ENCODE data around the gene ZBTB7A. TPM values are rescaled to one million over a fixed set of nuclear protein-coding genes. Genes with fewer than 3 reads are reported as not detected.

The ZBTB7A gene
- total RNA-seq, 1 donor from 2014 or later, result 15.3 TPM

DNA sequence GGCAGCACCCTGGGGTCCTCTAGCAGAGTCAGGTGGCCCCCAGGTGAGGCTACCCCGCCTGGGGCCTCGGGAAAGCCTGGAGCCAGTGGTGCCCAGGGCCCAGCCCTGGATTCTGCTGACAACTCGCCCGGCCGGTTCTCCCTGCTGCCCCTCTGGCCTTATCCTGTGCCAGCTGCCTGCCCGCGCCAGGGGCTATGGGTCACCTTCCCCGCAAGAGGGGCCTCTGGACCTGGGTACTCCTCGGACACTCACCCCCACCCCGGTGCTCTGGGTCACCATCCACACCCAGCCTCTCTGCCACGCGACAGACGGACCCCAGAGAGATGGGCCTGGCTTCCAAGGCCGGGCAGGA is 24.0 kb downstream of the ZBTB7A start:
- H3K27me3 ChIP-seq (ENCODE audit: control insufficient read depth, insufficient read depth, low read length), result no peaks in the 10 kb centered on the region
- FAIRE-seq (no peak), DNase-seq (ENCODE audit: low read depth) (no peak)
- peaks cover 11% of the 10 kb centered on the region for H3K36me3 ChIP-seq (ENCODE audit: control insufficient read depth, insufficient read depth, low read length)
- TF ChIP-seq, protein P1, sequence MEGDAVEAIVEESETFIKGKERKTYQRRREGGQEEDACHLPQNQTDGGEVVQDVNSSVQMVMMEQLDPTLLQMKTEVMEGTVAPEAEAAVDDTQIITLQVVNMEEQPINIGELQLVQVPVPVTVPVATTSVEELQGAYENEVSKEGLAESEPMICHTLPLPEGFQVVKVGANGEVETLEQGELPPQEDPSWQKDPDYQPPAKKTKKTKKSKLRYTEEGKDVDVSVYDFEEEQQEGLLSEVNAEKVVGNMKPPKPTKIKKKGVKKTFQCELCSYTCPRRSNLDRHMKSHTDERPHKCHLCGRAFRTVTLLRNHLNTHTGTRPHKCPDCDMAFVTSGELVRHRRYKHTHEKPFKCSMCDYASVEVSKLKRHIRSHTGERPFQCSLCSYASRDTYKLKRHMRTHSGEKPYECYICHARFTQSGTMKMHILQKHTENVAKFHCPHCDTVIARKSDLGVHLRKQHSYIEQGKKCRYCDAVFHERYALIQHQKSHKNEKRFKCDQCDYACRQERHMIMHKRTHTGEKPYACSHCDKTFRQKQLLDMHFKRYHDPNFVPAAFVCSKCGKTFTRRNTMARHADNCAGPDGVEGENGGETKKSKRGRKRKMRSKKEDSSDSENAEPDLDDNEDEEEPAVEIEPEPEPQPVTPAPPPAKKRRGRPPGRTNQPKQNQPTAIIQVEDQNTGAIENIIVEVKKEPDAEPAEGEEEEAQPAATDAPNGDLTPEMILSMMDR (IDR thresholded peaks at IDR 0.05; ENCODE audit: insufficient read depth, low read length, severe bottlenecking), result no peak
- no peak overlapping the region for H3K4me3 ChIP-seq (ENCODE audit: low read depth, low read length)

DNA sequence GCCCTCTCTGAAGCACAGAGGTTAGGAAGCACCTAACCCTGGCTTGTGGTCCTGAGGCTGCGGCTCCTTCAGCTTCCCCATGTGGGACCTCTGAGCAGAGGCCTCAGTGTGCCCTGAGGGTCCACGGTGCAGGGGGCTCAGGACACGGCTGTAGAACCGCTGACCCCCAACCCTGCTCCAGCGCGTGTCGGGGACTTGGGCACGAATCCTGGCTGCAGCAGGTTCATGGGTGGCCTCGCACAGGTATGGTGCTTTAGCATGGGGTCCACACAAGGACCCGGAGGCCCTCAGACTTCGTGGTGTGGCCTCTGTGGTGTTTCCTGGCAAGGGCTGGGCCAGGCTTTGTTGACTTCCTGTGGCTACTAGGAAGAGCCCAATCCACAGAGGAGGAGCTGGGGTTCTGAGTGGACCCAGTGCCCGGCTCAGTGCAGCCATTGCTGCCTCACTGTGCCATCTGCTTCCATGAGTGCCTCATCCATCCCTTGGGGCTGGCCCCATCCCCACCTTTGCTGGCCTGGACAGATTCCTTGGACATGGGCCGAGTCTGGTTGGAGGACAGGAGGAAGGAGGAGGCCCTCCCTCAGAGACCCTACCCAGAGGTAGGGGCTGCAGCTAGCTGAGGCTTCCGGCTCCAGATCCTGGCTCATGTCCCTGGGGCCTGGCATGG is 24.5 kb downstream of the ZBTB7A start:
- FAIRE-seq, result no peak
- no peaks in the 10 kb centered on the region for H3K27me3 ChIP-seq (ENCODE audit: control insufficient read depth, insufficient read depth, low read length)

DNA sequence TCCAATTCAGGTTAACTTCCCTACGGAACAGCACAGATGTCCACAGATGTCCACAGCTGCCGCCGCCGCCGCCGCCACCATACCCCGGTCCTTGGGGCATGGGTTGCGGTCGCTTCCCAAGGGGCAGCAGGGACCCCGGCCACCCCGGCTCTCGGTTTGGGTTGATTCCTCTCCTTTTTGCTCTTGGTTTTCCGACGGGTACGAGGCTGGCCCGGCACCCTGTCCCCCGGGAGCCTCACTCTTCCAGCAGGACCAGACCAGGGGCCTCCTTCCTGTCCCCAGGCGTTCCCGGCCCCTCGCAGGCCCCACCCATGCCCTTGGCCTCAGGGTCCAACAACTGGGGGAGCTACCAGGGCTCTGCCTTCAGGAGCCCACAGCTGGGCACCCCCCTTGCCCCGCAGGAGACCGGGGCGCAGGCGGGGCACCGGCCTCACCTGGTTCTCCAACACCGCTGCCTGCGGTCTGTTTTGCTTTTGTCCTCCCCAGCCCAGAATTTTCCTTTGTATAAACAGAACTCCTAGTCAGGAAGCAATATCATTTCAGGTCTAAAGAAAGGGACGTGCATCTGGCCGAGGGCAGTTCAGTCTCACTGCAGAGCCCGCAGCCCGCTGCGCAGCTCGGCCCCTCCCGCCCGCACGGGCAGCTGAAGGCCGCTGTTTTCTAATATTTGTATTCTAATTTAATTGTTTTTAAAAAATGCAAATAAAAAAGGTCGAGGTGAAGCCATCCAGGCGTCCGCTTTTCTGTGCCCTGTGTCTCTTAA is 27.9 kb downstream of the ZBTB7A start:
- Histone ChIP-seq H3K4me3 (ENCODE audit: low read depth, low read length) (no peak overlapping the region), H3K27me3 (ENCODE audit: control insufficient read depth, insufficient read depth, low read length) (no peaks in the 10 kb centered on the region), H3K36me3 (ENCODE audit: control insufficient read depth, insufficient read depth, low read length) (peaks cover 3% of the 10 kb centered on the region)
- no peak for FAIRE-seq
- TF ChIP-seq, protein P1 (IDR thresholded peaks at IDR 0.05; ENCODE audit: insufficient read depth, low read length, severe bottlenecking), result no peak
- no peak for DNase-seq (ENCODE audit: low read depth)

More for the DNA sequence above, 24.5 kb downstream of the ZBTB7A start:
- Histone ChIP-seq H3K4me3 (ENCODE audit: low read depth, low read length) (no peak overlapping the region), H3K36me3 (ENCODE audit: control insufficient read depth, insufficient read depth, low read length) (peaks cover 11% of the 10 kb centered on the region)
- no peak for DNase-seq (ENCODE audit: low read depth)
- TF ChIP-seq, protein P1 (IDR thresholded peaks at IDR 0.05; ENCODE audit: insufficient read depth, low read length, severe bottlenecking), result no peak

DNA sequence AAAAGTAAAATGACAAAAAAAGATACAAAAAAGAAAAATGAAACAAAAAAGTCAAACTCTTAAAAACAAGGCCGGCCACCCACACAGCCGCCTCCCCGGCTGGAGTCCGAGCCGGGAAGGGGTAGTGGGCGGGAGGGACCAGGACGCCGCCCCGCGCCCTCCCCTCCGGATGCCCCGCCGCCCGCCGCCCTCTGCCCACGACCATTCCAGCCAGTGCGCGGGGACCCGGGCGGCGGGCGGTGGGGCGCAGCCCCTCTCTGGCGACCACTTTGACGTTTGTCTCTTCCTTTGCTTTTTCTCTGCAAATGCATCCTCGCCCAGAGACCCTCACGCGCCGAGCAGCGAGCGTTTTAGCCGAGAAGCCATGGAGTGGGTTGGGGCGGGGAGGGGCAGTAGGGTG is 28.6 kb downstream of the ZBTB7A start:
- TF ChIP-seq, protein P1 (IDR thresholded peaks at IDR 0.05; ENCODE audit: insufficient read depth, low read length, severe bottlenecking), result no peak
- Histone ChIP-seq H3K27me3 (ENCODE audit: control insufficient read depth, insufficient read depth, low read length) (no peaks in the 10 kb centered on the region), H3K4me3 (ENCODE audit: low read depth, low read length) (no peak overlapping the region), H3K36me3 (ENCODE audit: control insufficient read depth, insufficient read depth, low read length) (peaks cover 4% of the 10 kb centered on the region)
- DNase-seq (ENCODE audit: low read depth), result no peak
- FAIRE-seq, result no peak

DNA sequence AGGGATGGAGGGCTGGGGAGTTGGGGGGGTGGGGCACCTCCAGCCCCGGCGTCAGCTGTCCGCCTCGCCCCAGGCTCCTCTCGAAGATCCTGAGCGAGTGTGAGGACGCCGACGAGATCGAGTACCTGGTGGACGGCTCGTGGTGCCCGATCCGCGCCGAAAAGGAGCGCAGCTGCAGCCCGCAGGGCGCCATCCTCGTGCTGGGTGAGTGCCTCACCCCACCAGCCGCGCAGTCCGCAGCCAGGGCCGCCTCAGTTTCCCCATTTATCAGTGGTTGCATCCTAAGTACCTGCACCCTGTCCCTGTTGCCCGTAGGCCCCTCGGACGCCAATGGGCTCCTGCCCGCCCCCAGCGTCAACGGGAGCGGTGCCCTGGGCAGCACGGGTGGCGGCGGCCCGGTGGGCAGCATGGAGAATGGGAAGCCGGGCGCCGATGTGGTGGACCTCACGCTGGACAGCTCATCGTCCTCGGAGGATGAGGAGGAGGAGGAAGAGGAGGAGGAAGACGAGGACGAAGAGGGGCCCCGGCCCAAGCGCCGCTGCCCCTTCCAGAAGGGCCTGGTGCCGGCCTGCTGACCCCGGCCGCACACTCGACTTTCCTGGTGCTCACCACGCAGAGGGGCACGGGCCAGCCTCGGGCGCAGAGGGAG is 29.3 kb downstream of the ZBTB7A start:
- H3K4me3 ChIP-seq (ENCODE audit: low read depth, low read length), result no peak overlapping the region
- TF ChIP-seq, protein P1 (IDR thresholded peaks at IDR 0.05; ENCODE audit: insufficient read depth, low read length, severe bottlenecking), result no peak
- FAIRE-seq, result no peak
- H3K36me3 ChIP-seq (ENCODE audit: control insufficient read depth, insufficient read depth, low read length), result peaks cover 5% of the 10 kb centered on the region
- H3K27me3 ChIP-seq (ENCODE audit: control insufficient read depth, insufficient read depth, low read length), result no peaks in the 10 kb centered on the region
- no peak for DNase-seq (ENCODE audit: low read depth)

Measured in bronchial epithelial cell (primary cell).